K562 (cell line): ENCODE data around the gene KIAA0930. TPM values are rescaled to one million over a fixed set of nuclear protein-coding genes. Genes with fewer than 3 reads are reported as not detected.

Experiments used
- ATAC-seq: fragments of 200-7000 bp; cut with Tn5 transposase; 3 replicates; pipeline ENCODE4 v1.9.1; 2020; ENCODE audit warnings: moderate library complexity
- BruUV-seq: library from RNA; stranded (reverse); fragments of 400-500 nt; replicated peaks from 2 replicates; lab custom pipeline; 2021; lab: Mats Ljungman, UMichigan
- CTCF ChIA-PET: fragments of 300-600 bp; formaldehyde crosslinking; extraction: SDS; loops from one replicate; lab custom pipeline; 2021; ENCODE audit warnings: low intra/inter-chr PET ratio; lab: Yijun Ruan, JAX
- POLR2A ChIA-PET: fragments of 300-600, 350-650 bp; sonication (Branson Sonifier 250); formaldehyde crosslinking; extraction: SDS; loops from one replicate; lab custom pipeline; 2021; ENCODE audit warnings: antibody characterized with exemption, inconsistent platforms; lab: Yijun Ruan, JAX
- DNase-seq, 4 experiments: peaks; one replicate each; pipeline versions ENCODE4 v3.0.0 to v3.0.0-alpha.2; 2011 to 2018; ENCODE audit warnings: low spot score in 3 of 4, mixed read lengths in 3 of 4; ENCODE audit errors: extremely low read depth in 1 of 4
- FAIRE-seq: peaks from 2 replicates; lab custom pipeline; 2011; peaks lifted over from hg19 to GRCh38; lab: Jason Lieb, UNC
- H2AFZ ChIP-seq: 2 replicates; pipeline ENCODE4 v1.6.0; 2011; ENCODE audit warnings: low read depth, low read length, control low read depth, inconsistent platforms
- H3K27ac ChIP-seq: fragments of 200-600 bp; 3 replicates; pipeline ENCODE4 v1.8.0; 2011; ENCODE audit warnings: low read depth, mild to moderate bottlenecking, control low read depth, inconsistent platforms, low read length, moderate library complexity, mixed read lengths; ENCODE audit errors: extremely low read depth
- H3K27me3 ChIP-seq, 2 experiments: fragments of 300-600 bp in 1 of 2; 2 replicates in 1 of 2; 3 replicates in 1 of 2; pipeline versions ENCODE4 v1.6.0 to v1.8.0; 2011; ENCODE audit warnings: inconsistent platforms in 2 of 2, low read length in 2 of 2, mild to moderate bottlenecking in 1 of 2, mixed read lengths in 1 of 2, moderate library complexity in 1 of 2; ENCODE audit not compliant: control insufficient read depth in 2 of 2, insufficient read depth in 2 of 2
- H3K36me3 ChIP-seq: fragments of 300-600 bp; 3 replicates; pipeline ENCODE4 v1.8.0; 2011; ENCODE audit warnings: mild to moderate bottlenecking, low read length, inconsistent platforms; ENCODE audit not compliant: control insufficient read depth, insufficient read depth
- H3K4me1 ChIP-seq, 2 experiments: fragments of 200-600 bp in 1 of 2; replicated peaks in 1 of 2; 2 replicates in 1 of 2; 3 replicates in 1 of 2; pipeline versions ENCODE4 v1.5.1 to v1.8.0; 2011; ENCODE audit warnings: inconsistent platforms in 2 of 2, low read length in 2 of 2, mild to moderate bottlenecking in 1 of 2, mixed read lengths in 1 of 2, moderate library complexity in 1 of 2; ENCODE audit not compliant: control insufficient read depth in 2 of 2, insufficient read depth in 2 of 2
- H3K4me2 ChIP-seq: 2 replicates; pipeline ENCODE4 v1.6.1; 2011; ENCODE audit warnings: low read length, control low read depth, inconsistent platforms, mixed read lengths; ENCODE audit not compliant: insufficient read depth
- H3K4me3 ChIP-seq: fragments of 200-600 bp; sonication (generic), shearing (Covaris generic); 2 replicates; pipeline ENCODE4 v1.5.1; 2016; ENCODE audit warnings: control low read depth, inconsistent platforms
- H3K79me2 ChIP-seq: fragments of 200-600 bp; 3 replicates; pipeline ENCODE4 v1.8.0; 2011; ENCODE audit warnings: low read length, inconsistent platforms; ENCODE audit not compliant: control insufficient read depth, insufficient read depth
- H3K9ac ChIP-seq, 2 experiments: 2 replicates each; pipeline versions ENCODE4 v1.6.0 to v1.6.1; 2011; ENCODE audit warnings: low read depth in 2 of 2, low read length in 2 of 2, control low read depth in 1 of 2, inconsistent platforms in 1 of 2, mild to moderate bottlenecking in 1 of 2, mixed read lengths in 1 of 2; ENCODE audit not compliant: insufficient read depth in 1 of 2
- H3K9me1 ChIP-seq: one replicate; pipeline ENCODE4 v1.6.0; 2011; ENCODE audit warnings: inconsistent platforms, mild to moderate bottlenecking, low read length, moderate library complexity; ENCODE audit not compliant: control insufficient read depth, insufficient read depth
- H3K9me3 ChIP-seq: replicated peaks from 2 replicates; pipeline ENCODE4 v1.5.1; 2011; ENCODE audit warnings: low read depth, low read length, inconsistent platforms; ENCODE audit not compliant: control insufficient read depth, insufficient read depth
- H4K20me1 ChIP-seq: replicated peaks from 2 replicates; pipeline ENCODE4 v1.6.1; 2011; ENCODE audit warnings: low read length, inconsistent platforms, mixed read lengths; ENCODE audit not compliant: control insufficient read depth, insufficient read depth
- ARNT ChIP-seq, 2 experiments: fragments of 450-650 bp; IDR thresholded peaks; 2 replicates each; pipeline ENCODE4 v1.6.1; 2016; ENCODE audit warnings: mild to moderate bottlenecking in 1 of 2
- BCOR ChIP-seq: fragments of 450-650 bp; IDR thresholded peaks from 2 replicates; pipeline ENCODE4 v1.6.1; 2016
- SP2 ChIP-seq: IDR thresholded peaks from 2 replicates; pipeline ENCODE4 v1.6.1; 2011; ENCODE audit warnings: mild to moderate bottlenecking, low read depth, low read length, moderate library complexity; ENCODE audit not compliant: poor library complexity, severe bottlenecking; ENCODE audit errors: extremely low read depth
- TCF7L2 ChIP-seq: fragments of 150-350 bp; IDR thresholded peaks from 2 replicates; pipeline ENCODE4 v1.6.1; 2016; ENCODE audit warnings: low read depth, mild to moderate bottlenecking, low read length, moderate library complexity
- TRIM24 ChIP-seq, 2 experiments: fragments of 450-650 bp; IDR thresholded peaks; 2 replicates each; pipeline ENCODE4 v1.6.1; 2016
- WGBS: fragments of 100-300 bp; shearing (Covaris generic); methylation state at CpG from one replicate; pipeline ENCODE4 v1.1.6; 2016; ENCODE audit warnings: low coverage, mixed read lengths; ENCODE audit not compliant: insufficient coverage; ENCODE audit errors: missing lambda C conversion rate; 5-methylcytosine and 5-hydroxymethylcytosine counted together
- in situ Hi-C: fragments of 300-500 bp; cut with MboI; formaldehyde crosslinking; loops from 4 replicates; pipeline ENCODE4 v1.15.0; 2018; ENCODE audit warnings: inconsistent platforms, mixed read lengths
- intact Hi-C: fragments of 100-400 bp; cut with micrococcal nuclease; formaldehyde crosslinking; loops from 2 replicates; pipeline ENCODE4 v1.14.2; 2022
- polyA plus RNA-seq, 8 experiments: library from polyadenylated mRNA; depleted of rRNA in 4 of 8; stranded (reverse) in 5 of 8; unstranded in 3 of 8; fragments of >200 nt; fragmentation: Nextera tagmentation in 2 of 8; fragmentation: Illumina TruSeq in 1 of 8; extraction: Ambion mirVana in 2 of 8; extraction: Trizol in 1 of 8; gene quantifications; 2 replicates each; pipeline versions ENCODE4 v1.2.1 to v1.2.3, GENCODE V29; 2011 to 2014; ENCODE audit warnings: inconsistent platforms in 1 of 8, missing spikeins in 1 of 8
- total RNA-seq, 7 experiments: library from RNA; depleted of rRNA in 6 of 7; stranded (reverse); fragments of >200 nt in 6 of 7; fragmentation: Illumina TruSeq in 2 of 7; extraction: Trizol in 2 of 7; gene quantifications; 2 replicates each; pipeline versions ENCODE4 v1.2.1 to v1.2.3, GENCODE V29; 2011 to 2021; ENCODE audit warnings: low replicate concordance in 1 of 7
- TF ChIP-seq, protein P1 (sequence below): conservative IDR thresholded peaks from 2 replicates; pipeline ENCODE4 v1.6.1; 2011; ENCODE audit warnings: low read depth, mild to moderate bottlenecking, low read length; ENCODE audit not compliant: control insufficient read depth
- TF ChIP-seq, protein P2 (sequence below): fragments of 450-650 bp; IDR thresholded peaks from 2 replicates; pipeline ENCODE4 v1.6.1; 2016; ENCODE audit warnings: mild to moderate bottlenecking, moderate library complexity
- TF ChIP-seq, protein P3 (sequence below): fragments of 250-450 bp; sonication (Bioruptor Pico); IDR thresholded peaks from 2 replicates; pipeline ENCODE4 v1.8.0; 2021; ENCODE audit warnings: mild to moderate bottlenecking, moderate library complexity

Gene KIAA0930
- total and polyA plus RNA-seq, 9 of the 15 experiments (the other 6 are each of a cell fraction or from before 2014, with no cell fraction given): 0.24 to 12.1 (median 6.4) TPM

DNA sequence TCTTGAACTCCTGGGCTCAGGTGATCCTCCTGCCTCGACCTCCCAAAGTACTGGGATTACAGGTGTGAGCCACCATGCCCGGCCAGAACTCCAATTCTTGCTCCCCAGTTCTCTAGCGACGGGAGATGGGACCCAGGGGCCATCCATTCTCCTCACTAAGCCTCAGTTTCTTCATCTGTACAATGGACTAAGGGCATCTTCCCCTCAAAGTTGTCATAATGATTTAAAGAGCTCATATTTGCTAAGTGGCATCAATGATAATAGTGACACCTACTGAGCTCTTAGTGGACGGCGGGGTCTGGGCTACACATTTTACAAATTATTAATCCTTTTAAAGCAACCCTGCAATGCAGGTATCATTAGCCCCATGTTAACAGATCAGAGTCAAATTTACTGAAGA is 34.5 kb downstream of the KIAA0930 start:
- Histone ChIP-seq H3K9me3 (no peaks in the 10 kb centered on the region), H4K20me1 (peaks cover 5% of the 10 kb centered on the region; the same call in 1 of the 2 replicates), H3K4me3 (no peak overlapping the region), H3K4me1 (peaks cover 0 to 18% of the 10 kb centered on the region in 2 experiments; a peak in 2 of 5 replicates), H3K4me2 (no peak overlapping the region), H3K79me2 (no peaks in the 10 kb centered on the region), H3K9ac (no peak overlapping the region), H3K27ac (no peak overlapping the region), H3K27me3 (no peaks in the 10 kb centered on the region), H3K9me1 (no peaks in the 10 kb centered on the region), H3K36me3 (no peaks in the 10 kb centered on the region), H2AFZ (no peak overlapping the region)
- no peak for FAIRE-seq
- WGBS: 44% methylated on average over 5 of the region's 6 CpGs
- no peak for ATAC-seq
- ChIA-PET CTCF (no interaction called here), POLR2A (no interaction called here)
- DNase-seq: no peak
- intact Hi-C loops: loop anchor here (10.0 kb wide), 1 partner anchor 101 kb away; no protein-coding TSS in a partner anchor
- no TSS peak for BruUV-seq
- in situ Hi-C loops: no loop called here
- TF ChIP-seq, protein P1, sequence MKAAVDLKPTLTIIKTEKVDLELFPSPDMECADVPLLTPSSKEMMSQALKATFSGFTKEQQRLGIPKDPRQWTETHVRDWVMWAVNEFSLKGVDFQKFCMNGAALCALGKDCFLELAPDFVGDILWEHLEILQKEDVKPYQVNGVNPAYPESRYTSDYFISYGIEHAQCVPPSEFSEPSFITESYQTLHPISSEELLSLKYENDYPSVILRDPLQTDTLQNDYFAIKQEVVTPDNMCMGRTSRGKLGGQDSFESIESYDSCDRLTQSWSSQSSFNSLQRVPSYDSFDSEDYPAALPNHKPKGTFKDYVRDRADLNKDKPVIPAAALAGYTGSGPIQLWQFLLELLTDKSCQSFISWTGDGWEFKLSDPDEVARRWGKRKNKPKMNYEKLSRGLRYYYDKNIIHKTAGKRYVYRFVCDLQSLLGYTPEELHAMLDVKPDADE: no peak
- TF ChIP-seq, protein P2, sequence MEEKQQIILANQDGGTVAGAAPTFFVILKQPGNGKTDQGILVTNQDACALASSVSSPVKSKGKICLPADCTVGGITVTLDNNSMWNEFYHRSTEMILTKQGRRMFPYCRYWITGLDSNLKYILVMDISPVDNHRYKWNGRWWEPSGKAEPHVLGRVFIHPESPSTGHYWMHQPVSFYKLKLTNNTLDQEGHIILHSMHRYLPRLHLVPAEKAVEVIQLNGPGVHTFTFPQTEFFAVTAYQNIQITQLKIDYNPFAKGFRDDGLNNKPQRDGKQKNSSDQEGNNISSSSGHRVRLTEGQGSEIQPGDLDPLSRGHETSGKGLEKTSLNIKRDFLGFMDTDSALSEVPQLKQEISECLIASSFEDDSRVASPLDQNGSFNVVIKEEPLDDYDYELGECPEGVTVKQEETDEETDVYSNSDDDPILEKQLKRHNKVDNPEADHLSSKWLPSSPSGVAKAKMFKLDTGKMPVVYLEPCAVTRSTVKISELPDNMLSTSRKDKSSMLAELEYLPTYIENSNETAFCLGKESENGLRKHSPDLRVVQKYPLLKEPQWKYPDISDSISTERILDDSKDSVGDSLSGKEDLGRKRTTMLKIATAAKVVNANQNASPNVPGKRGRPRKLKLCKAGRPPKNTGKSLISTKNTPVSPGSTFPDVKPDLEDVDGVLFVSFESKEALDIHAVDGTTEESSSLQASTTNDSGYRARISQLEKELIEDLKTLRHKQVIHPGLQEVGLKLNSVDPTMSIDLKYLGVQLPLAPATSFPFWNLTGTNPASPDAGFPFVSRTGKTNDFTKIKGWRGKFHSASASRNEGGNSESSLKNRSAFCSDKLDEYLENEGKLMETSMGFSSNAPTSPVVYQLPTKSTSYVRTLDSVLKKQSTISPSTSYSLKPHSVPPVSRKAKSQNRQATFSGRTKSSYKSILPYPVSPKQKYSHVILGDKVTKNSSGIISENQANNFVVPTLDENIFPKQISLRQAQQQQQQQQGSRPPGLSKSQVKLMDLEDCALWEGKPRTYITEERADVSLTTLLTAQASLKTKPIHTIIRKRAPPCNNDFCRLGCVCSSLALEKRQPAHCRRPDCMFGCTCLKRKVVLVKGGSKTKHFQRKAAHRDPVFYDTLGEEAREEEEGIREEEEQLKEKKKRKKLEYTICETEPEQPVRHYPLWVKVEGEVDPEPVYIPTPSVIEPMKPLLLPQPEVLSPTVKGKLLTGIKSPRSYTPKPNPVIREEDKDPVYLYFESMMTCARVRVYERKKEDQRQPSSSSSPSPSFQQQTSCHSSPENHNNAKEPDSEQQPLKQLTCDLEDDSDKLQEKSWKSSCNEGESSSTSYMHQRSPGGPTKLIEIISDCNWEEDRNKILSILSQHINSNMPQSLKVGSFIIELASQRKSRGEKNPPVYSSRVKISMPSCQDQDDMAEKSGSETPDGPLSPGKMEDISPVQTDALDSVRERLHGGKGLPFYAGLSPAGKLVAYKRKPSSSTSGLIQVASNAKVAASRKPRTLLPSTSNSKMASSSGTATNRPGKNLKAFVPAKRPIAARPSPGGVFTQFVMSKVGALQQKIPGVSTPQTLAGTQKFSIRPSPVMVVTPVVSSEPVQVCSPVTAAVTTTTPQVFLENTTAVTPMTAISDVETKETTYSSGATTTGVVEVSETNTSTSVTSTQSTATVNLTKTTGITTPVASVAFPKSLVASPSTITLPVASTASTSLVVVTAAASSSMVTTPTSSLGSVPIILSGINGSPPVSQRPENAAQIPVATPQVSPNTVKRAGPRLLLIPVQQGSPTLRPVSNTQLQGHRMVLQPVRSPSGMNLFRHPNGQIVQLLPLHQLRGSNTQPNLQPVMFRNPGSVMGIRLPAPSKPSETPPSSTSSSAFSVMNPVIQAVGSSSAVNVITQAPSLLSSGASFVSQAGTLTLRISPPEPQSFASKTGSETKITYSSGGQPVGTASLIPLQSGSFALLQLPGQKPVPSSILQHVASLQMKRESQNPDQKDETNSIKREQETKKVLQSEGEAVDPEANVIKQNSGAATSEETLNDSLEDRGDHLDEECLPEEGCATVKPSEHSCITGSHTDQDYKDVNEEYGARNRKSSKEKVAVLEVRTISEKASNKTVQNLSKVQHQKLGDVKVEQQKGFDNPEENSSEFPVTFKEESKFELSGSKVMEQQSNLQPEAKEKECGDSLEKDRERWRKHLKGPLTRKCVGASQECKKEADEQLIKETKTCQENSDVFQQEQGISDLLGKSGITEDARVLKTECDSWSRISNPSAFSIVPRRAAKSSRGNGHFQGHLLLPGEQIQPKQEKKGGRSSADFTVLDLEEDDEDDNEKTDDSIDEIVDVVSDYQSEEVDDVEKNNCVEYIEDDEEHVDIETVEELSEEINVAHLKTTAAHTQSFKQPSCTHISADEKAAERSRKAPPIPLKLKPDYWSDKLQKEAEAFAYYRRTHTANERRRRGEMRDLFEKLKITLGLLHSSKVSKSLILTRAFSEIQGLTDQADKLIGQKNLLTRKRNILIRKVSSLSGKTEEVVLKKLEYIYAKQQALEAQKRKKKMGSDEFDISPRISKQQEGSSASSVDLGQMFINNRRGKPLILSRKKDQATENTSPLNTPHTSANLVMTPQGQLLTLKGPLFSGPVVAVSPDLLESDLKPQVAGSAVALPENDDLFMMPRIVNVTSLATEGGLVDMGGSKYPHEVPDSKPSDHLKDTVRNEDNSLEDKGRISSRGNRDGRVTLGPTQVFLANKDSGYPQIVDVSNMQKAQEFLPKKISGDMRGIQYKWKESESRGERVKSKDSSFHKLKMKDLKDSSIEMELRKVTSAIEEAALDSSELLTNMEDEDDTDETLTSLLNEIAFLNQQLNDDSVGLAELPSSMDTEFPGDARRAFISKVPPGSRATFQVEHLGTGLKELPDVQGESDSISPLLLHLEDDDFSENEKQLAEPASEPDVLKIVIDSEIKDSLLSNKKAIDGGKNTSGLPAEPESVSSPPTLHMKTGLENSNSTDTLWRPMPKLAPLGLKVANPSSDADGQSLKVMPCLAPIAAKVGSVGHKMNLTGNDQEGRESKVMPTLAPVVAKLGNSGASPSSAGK: no peak
- TF ChIP-seq ARNT (IDR thresholded peaks at IDR 0.05): no peak
- TF ChIP-seq SP2: no peak
- no peak for TF ChIP-seq TRIM24 (IDR thresholded peaks at IDR 0.05)
- TF ChIP-seq BCOR: no peak
- no peak for TF ChIP-seq TCF7L2
- TF ChIP-seq, protein P3, sequence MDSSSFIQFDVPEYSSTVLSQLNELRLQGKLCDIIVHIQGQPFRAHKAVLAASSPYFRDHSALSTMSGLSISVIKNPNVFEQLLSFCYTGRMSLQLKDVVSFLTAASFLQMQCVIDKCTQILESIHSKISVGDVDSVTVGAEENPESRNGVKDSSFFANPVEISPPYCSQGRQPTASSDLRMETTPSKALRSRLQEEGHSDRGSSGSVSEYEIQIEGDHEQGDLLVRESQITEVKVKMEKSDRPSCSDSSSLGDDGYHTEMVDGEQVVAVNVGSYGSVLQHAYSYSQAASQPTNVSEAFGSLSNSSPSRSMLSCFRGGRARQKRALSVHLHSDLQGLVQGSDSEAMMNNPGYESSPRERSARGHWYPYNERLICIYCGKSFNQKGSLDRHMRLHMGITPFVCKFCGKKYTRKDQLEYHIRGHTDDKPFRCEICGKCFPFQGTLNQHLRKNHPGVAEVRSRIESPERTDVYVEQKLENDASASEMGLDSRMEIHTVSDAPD: no peak
